ENCODE data around the gene ALPG. TPM values are rescaled to one million over a fixed set of nuclear protein-coding genes. Genes with fewer than 3 reads are reported as not detected.

Gene ALPG
- total and polyA plus RNA-seq, 2 of the 4 experiments (the other 2 are of a cell fraction), result not detected

DNA sequence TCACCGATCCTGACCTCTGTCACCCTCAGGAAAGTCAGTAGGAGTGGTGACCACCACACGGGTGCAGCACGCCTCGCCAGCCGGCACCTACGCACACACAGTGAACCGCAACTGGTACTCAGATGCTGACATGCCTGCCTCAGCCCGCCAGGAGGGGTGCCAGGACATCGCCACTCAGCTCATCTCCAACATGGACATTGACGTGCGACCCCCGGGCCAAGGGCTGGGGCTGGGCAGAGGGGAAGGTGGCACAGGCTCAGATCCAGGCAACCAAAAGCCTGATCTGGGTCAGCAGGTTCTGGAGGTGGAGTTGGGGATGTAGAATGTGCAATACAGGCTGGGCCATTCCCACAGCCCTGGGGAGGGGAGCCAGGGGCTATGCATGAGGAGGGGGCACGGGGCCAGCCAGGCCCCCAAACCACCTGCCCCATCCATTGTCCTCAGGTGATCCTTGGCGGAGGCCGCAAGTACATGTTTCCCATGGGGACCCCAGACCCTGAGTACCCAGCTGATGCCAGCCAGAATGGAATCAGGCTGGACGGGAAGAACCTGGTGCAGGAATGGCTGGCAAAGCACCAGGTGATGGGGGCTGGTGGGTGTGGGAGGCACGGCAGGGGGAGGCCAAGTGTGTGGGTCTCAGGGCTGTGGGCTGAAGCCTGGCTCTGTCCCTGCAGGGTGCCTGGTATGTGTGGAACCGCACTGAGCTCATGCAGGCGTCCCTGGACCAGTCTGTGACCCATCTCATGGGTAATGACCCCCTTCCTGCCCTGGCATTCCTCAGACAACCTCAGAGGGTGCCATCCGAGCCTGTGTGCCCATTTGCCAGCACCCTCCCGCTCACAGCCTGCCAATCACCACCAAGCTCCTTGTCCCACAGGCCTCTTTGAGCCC is 50.7 kb downstream of the ALPG start (continued):
- TF ChIP-seq, protein P1, sequence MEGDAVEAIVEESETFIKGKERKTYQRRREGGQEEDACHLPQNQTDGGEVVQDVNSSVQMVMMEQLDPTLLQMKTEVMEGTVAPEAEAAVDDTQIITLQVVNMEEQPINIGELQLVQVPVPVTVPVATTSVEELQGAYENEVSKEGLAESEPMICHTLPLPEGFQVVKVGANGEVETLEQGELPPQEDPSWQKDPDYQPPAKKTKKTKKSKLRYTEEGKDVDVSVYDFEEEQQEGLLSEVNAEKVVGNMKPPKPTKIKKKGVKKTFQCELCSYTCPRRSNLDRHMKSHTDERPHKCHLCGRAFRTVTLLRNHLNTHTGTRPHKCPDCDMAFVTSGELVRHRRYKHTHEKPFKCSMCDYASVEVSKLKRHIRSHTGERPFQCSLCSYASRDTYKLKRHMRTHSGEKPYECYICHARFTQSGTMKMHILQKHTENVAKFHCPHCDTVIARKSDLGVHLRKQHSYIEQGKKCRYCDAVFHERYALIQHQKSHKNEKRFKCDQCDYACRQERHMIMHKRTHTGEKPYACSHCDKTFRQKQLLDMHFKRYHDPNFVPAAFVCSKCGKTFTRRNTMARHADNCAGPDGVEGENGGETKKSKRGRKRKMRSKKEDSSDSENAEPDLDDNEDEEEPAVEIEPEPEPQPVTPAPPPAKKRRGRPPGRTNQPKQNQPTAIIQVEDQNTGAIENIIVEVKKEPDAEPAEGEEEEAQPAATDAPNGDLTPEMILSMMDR (conservative IDR thresholded peaks at IDR 0.05; ENCODE audit: low read depth, low read length), result no peak

DNA sequence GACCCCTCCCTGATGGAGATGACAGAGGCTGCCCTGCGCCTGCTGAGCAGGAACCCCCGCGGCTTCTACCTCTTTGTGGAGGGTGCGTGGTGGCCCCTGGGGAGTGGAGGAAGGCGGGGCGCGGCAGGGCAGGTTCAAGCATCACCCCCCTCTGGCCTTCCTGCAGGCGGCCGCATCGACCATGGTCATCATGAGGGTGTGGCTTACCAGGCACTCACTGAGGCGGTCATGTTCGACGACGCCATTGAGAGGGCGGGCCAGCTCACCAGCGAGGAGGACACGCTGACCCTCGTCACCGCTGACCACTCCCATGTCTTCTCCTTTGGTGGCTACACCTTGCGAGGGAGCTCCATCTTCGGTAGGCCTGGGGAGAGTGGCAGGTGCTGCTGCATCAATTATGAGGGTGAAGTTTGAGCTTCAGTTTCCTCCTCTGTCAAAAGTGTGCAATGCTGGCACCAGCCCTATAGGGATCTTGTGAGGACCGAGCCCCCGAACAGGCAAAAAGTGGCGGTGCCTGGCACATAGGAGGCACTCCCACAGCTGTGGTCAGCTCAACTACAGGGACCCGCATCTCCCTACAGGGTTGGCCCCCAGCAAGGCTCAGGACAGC is 51.5 kb downstream of the ALPG start:
- no peak overlapping the region for H2AK9ac ChIP-seq (replicated peaks; ENCODE audit: low read depth, low read length, poor library complexity)
- peaks cover 23% of the 10 kb centered on the region; the same call in 1 of the 2 replicates for H3K27me3 ChIP-seq (ENCODE audit: control insufficient read depth, insufficient read depth, low read length)
- CTCF ChIA-PET, result no interaction called here
- intact Hi-C loops (cut with micrococcal nuclease) (no loop called here), dilution Hi-C loops (cut with HindIII; ENCODE audit: low sequenced_read_pairs, unreplicated experiment) (no loop called here), in situ Hi-C loops (cut with MboI; ENCODE audit: low sequenced_read_pairs) (no loop called here)
- no peaks in the 10 kb centered on the region for H3K4me1 ChIP-seq (ENCODE audit: control insufficient read depth, insufficient read depth, low read length)
- H3K9me3 ChIP-seq (ENCODE audit: control insufficient read depth, insufficient read depth, low read length), result no peaks in the 10 kb centered on the region
- no peaks in the 10 kb centered on the region for H3K79me1 ChIP-seq (ENCODE audit: low read depth in 1 of 2, low read length in 2 of 2)
- H3K9me1 ChIP-seq (ENCODE audit: insufficient read depth, low read length), result no peaks in the 10 kb centered on the region
- H3K4me2 ChIP-seq (ENCODE audit: low read depth, low read length), result no peak overlapping the region
- H3K36me3 ChIP-seq (ENCODE audit: control insufficient read depth, insufficient read depth, low read length), result no peaks in the 10 kb centered on the region
- no peak overlapping the region for H3K14ac ChIP-seq (replicated peaks; ENCODE audit: low read depth, low read length)
- no peak overlapping the region for H3K4ac ChIP-seq (ENCODE audit: low read depth, low read length)
- no peak for ATAC-seq (ENCODE audit: low read depth)
- WGBS, 2 experiments (ENCODE audit: extremely low coverage in 2 of 2, insufficient read length in 1 of 2), result 79% methylated on average over 13 of the region's 25 CpGs; no CpG with 5 or more reads in 1 of the 2 experiments
- no peak overlapping the region for H4K5ac ChIP-seq (ENCODE audit: low read depth, low read length)
- BruUV-seq (replicated peaks), result no TSS peak
- H3K56ac ChIP-seq (ENCODE audit: extremely low read depth, insufficient read depth, low read length), result no peak overlapping the region
- H2AK5ac ChIP-seq (ENCODE audit: low read depth, low read length), result no peak overlapping the region
- no peak overlapping the region for H3K9ac ChIP-seq (ENCODE audit: low read depth, low read length)
- no peak overlapping the region for H3K4me3 ChIP-seq (ENCODE audit: insufficient read depth, low read depth, low read length)
- no peaks in the 10 kb centered on the region for H4K20me1 ChIP-seq (ENCODE audit: insufficient read depth, low read length)
- no peak overlapping the region for H2BK120ac ChIP-seq (ENCODE audit: low read depth, low read length)
- H4K8ac ChIP-seq (ENCODE audit: low read depth in 2 of 2, low read length in 2 of 2), result no peak overlapping the region
- H2BK15ac ChIP-seq (ENCODE audit: low read depth, low read length), result no peak overlapping the region
- H2BK5ac ChIP-seq (ENCODE audit: low read depth, low read length, poor library complexity, severe bottlenecking), result no peak overlapping the region
- POLR2A ChIA-PET (ENCODE audit: unreplicated experiment), result no interaction called here
- H3K23ac ChIP-seq (ENCODE audit: low read depth, low read length), result no peak overlapping the region
- DNase-seq, result no peak
- H4K91ac ChIP-seq (ENCODE audit: insufficient read depth, low read depth, low read length), result no peak overlapping the region
- H3K18ac ChIP-seq (ENCODE audit: low read depth, low read length), result no peak overlapping the region
- H2AFZ ChIP-seq (replicated peaks; ENCODE audit: low read length, poor library complexity), result peak overlapping the region; percentile 63
- H3K27ac ChIP-seq (ENCODE audit: insufficient read depth, low read length), result no peak overlapping the region
- no peak overlapping the region for H2BK20ac ChIP-seq (ENCODE audit: low read depth, low read length)
- TF ChIP-seq, protein P2, sequence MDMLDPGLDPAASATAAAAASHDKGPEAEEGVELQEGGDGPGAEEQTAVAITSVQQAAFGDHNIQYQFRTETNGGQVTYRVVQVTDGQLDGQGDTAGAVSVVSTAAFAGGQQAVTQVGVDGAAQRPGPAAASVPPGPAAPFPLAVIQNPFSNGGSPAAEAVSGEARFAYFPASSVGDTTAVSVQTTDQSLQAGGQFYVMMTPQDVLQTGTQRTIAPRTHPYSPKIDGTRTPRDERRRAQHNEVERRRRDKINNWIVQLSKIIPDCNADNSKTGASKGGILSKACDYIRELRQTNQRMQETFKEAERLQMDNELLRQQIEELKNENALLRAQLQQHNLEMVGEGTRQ (IDR thresholded peaks at IDR 0.05; ENCODE audit: low read depth, low read length), result no peak
- TF ChIP-seq NFE2L2 (IDR thresholded peaks at IDR 0.05; ENCODE audit: low read depth, low read length) (no peak), MAZ (IDR thresholded peaks at IDR 0.05; ENCODE audit: borderline replicate concordance, low read depth, low read length) (no peak), RFX5 (IDR thresholded peaks at IDR 0.05; ENCODE audit: low read depth, low read length) (no peak), MXI1 (IDR thresholded peaks at IDR 0.05; ENCODE audit: borderline replicate concordance, low read depth, low read length) (no peak), FOS (IDR thresholded peaks at IDR 0.05; ENCODE audit: low read depth, low read length) (no peak), MAFK (IDR thresholded peaks at IDR 0.05; ENCODE audit: low read depth, low read length) (no peak), CHD1 (IDR thresholded peaks at IDR 0.05; ENCODE audit: low read depth, low read length) (no peak), BHLHE40 (IDR thresholded peaks at IDR 0.05; ENCODE audit: low read depth, low read length) (no peak)
